HepG2 (cell line): ENCODE data around the gene PDYN. TPM values are rescaled to one million over a fixed set of nuclear protein-coding genes. Genes with fewer than 3 reads are reported as not detected.
A peak's percentile ranks its signal among the peaks of the same experiment; 100 is the strongest.

Experiments
- ARNT ChIP-seq: fragments of 450-650 bp; IDR thresholded peaks from 2 replicates; pipeline ENCODE4 v1.6.1; 2017
- ATF7 ChIP-seq, 2 experiments: fragments of 450-650 bp in 1 of 2; sonication (generic) in 1 of 2; formaldehyde crosslinking in 1 of 2; IDR thresholded peaks; 2 replicates each; pipeline versions ENCODE4 v1.4.0 to v1.6.1; 2016 to 2020; ENCODE audit warnings: antibody characterized with exemption in 1 of 2, mild to moderate bottlenecking in 1 of 2, missing genetic modification reagents in 1 of 2
- CBX1 ChIP-seq: IDR thresholded peaks from one replicate; pipeline ENCODE4 v1.6.1; 2016; ENCODE audit warnings: antibody characterized with exemption, low read depth
- HDAC1 ChIP-seq: sonication (generic); formaldehyde crosslinking; IDR thresholded peaks from 2 replicates; pipeline ENCODE4 v1.5.1; 2020; ENCODE audit warnings: mild to moderate bottlenecking, missing genetic modification reagents
- KDM4B ChIP-seq: sonication (generic); formaldehyde crosslinking; IDR thresholded peaks from 2 replicates; pipeline ENCODE4 v1.4.0; 2020; ENCODE audit warnings: missing genetic modification reagents
- KMT2A ChIP-seq: sonication (generic); formaldehyde crosslinking; IDR thresholded peaks from 2 replicates; pipeline ENCODE4 v1.4.0; 2020; ENCODE audit warnings: missing genetic modification reagents
- LCORL ChIP-seq, 2 experiments: fragments of 450-650 bp in 1 of 2; sonication (generic) in 1 of 2; formaldehyde crosslinking in 1 of 2; IDR thresholded peaks; 2 replicates each; pipeline versions ENCODE4 v1.5.0 to v1.6.1; 2017 to 2020; ENCODE audit warnings: antibody characterized with exemption in 1 of 2, missing genetic modification reagents in 1 of 2
- NAIF1 ChIP-seq: sonication (generic); formaldehyde crosslinking; IDR thresholded peaks from 2 replicates; pipeline ENCODE4 v1.5.0; 2020; ENCODE audit warnings: mild to moderate bottlenecking, missing genetic modification reagents, borderline replicate concordance
- ZBTB42 ChIP-seq: sonication (generic); formaldehyde crosslinking; IDR thresholded peaks from 2 replicates; pipeline ENCODE4 v1.5.0; 2020; ENCODE audit warnings: mild to moderate bottlenecking, missing genetic modification reagents
- ZNF124 ChIP-seq: sonication (generic); formaldehyde crosslinking; IDR thresholded peaks from 2 replicates; pipeline ENCODE4 v1.4.0; 2020; ENCODE audit warnings: missing genetic modification reagents
- ZNF350 ChIP-seq: sonication (generic); formaldehyde crosslinking; IDR thresholded peaks from 2 replicates; pipeline ENCODE4 v1.4.0; 2020; ENCODE audit warnings: mild to moderate bottlenecking, low read depth, missing genetic modification reagents, borderline replicate concordance
- ZNF557 ChIP-seq: sonication (generic); formaldehyde crosslinking; IDR thresholded peaks from 2 replicates; pipeline ENCODE4 v1.4.0; 2020; ENCODE audit warnings: missing genetic modification reagents
- ZNF569 ChIP-seq: sonication (generic); formaldehyde crosslinking; IDR thresholded peaks from 2 replicates; pipeline ENCODE4 v1.5.0; 2020; ENCODE audit warnings: mild to moderate bottlenecking, missing genetic modification reagents, moderate library complexity, borderline replicate concordance
- ZSCAN20 ChIP-seq: sonication (generic); formaldehyde crosslinking; IDR thresholded peaks from 2 replicates; pipeline ENCODE4 v1.4.0; 2020; ENCODE audit warnings: missing genetic modification reagents, mild to moderate bottlenecking, borderline replicate concordance
- polyA plus RNA-seq, 8 experiments: library from polyadenylated mRNA; depleted of rRNA in 3 of 8; stranded (reverse) in 7 of 8; unstranded in 1 of 8; fragments of >200 nt; fragmentation: Illumina TruSeq in 4 of 8; extraction: Trizol in 4 of 8; gene quantifications; 2 replicates each; pipeline versions ENCODE4 v1.2.1 to v1.2.3, GENCODE V29; 2011 to 2016; ENCODE audit warnings: low read depth in 4 of 8, missing spikeins in 1 of 8, mixed read lengths in 1 of 8; ENCODE audit not compliant: insufficient read depth in 1 of 8
- total RNA-seq, 5 experiments: library from RNA; depleted of rRNA; stranded (reverse); fragments of >200 nt; fragmentation: Illumina TruSeq; extraction: Trizol; gene quantifications; 2 replicates each; pipeline ENCODE4 v1.2.3, GENCODE V29; 2016; ENCODE audit warnings: low read depth in 1 of 5
- TF ChIP-seq, protein P1 (sequence below): sonication (generic); formaldehyde crosslinking; IDR thresholded peaks from 2 replicates; pipeline ENCODE4 v1.9.0; 2021; ENCODE audit warnings: missing genetic modification reagents, borderline replicate concordance
- TF ChIP-seq, protein P2 (sequence below): sonication (generic); formaldehyde crosslinking; IDR thresholded peaks from 2 replicates; pipeline ENCODE4 v1.4.0; 2020; ENCODE audit warnings: mild to moderate bottlenecking, missing genetic modification reagents
- TF ChIP-seq, protein P3 (sequence below): sonication (generic); formaldehyde crosslinking; IDR thresholded peaks from 2 replicates; pipeline ENCODE4 v1.4.0; 2020; ENCODE audit warnings: missing genetic modification reagents
- TF ChIP-seq, protein P4 (sequence below): sonication (generic); formaldehyde crosslinking; IDR thresholded peaks from 2 replicates; pipeline ENCODE4 v1.4.0; 2020; ENCODE audit warnings: missing genetic modification reagents, mild to moderate bottlenecking, borderline replicate concordance
- TF ChIP-seq, protein P5 (sequence below): sonication (generic); formaldehyde crosslinking; IDR thresholded peaks from 2 replicates; pipeline ENCODE4 v1.8.0; 2022; ENCODE audit warnings: mild to moderate bottlenecking, missing genetic modification reagents, moderate library complexity

PDYN gene
- total and polyA plus RNA-seq, 2 of the 13 experiments (the other 11 are each of a cell fraction or from before 2014, with no cell fraction given): not detected

DNA sequence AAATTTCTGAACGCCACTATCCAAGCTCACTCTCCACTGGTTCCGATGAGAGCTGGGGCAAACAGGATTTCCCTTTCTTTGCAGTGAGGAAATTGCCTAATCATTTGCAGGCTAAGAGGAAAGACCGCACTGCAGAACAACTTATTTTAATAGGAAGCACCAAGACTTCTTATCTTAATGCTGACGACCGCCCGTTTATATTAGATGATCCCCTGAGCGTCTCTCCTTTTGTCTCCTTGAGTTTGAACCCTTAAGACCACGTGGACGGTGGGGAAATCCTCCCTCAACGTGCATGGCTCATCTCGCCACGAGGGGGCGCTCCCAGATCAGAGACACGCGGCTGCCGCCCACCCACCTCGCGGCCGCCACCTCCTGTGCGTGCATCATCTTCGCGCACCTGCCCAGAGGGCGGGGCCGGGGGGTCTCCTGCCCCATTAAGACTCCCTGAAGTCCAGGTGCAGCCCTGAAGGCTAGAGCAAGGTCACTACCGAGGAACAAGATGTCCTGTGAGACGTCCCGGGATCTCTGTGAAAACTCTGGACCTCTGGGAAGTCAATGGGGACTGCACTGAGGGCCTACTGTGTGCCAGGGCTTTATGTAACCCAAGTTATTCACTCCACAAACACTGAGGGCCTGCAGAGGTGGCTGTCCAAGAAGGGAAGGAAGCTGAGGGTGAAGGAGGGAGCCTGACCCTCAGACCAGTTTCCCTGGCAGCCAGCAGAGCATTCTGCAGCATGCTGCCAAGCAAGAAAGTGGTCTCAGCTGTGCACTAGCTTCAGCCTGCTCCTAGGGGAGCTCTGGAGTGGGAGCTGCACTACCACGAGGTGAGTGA lies 28.1 kb downstream of the PDYN start (continued):
- TF ChIP-seq, protein P1, sequence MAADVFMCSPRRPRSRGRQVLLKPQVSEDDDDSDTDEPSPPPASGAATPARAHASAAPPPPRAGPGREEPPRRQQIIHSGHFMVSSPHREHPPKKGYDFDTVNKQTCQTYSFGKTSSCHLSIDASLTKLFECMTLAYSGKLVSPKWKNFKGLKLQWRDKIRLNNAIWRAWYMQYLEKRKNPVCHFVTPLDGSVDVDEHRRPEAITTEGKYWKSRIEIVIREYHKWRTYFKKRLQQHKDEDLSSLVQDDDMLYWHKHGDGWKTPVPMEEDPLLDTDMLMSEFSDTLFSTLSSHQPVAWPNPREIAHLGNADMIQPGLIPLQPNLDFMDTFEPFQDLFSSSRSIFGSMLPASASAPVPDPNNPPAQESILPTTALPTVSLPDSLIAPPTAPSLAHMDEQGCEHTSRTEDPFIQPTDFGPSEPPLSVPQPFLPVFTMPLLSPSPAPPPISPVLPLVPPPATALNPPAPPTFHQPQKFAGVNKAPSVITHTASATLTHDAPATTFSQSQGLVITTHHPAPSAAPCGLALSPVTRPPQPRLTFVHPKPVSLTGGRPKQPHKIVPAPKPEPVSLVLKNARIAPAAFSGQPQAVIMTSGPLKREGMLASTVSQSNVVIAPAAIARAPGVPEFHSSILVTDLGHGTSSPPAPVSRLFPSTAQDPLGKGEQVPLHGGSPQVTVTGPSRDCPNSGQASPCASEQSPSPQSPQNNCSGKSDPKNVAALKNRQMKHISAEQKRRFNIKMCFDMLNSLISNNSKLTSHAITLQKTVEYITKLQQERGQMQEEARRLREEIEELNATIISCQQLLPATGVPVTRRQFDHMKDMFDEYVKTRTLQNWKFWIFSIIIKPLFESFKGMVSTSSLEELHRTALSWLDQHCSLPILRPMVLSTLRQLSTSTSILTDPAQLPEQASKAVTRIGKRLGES (CRISPR knock-in tag): no peak
- TF ChIP-seq KDM4B (CRISPR knock-in tag) (no peak), NAIF1 (no peak), ZNF557 (CRISPR knock-in tag) (no peak), KMT2A (CRISPR knock-in tag) (0 out of 2 replicates have a peak, but pooled peaks have one; percentile 34), ZNF350 (peak; percentile 52; the same call in 1 of the 2 replicates), HDAC1 (CRISPR knock-in tag) (0 out of 2 replicates have a peak, but pooled peaks have one; percentile 14), ARNT (no peak), ATF7 (IDR thresholded peaks at IDR 0.05) (no peak), ATF7 (CRISPR knock-in tag; IDR thresholded peaks at IDR 0.05) (no peak), CBX1 (no peak), ZBTB42 (no peak), ZNF124 (CRISPR knock-in tag) (peak; percentile 61; the same call in 1 of the 2 replicates), LCORL (IDR thresholded peaks at IDR 0.05) (no peak), LCORL (CRISPR knock-in tag; IDR thresholded peaks at IDR 0.05) (peak; percentile 58; the same call in 1 of the 2 replicates), ZSCAN20 (CRISPR knock-in tag) (no peak), ZNF569 (CRISPR knock-in tag) (no peak)
- TF ChIP-seq, protein P2, sequence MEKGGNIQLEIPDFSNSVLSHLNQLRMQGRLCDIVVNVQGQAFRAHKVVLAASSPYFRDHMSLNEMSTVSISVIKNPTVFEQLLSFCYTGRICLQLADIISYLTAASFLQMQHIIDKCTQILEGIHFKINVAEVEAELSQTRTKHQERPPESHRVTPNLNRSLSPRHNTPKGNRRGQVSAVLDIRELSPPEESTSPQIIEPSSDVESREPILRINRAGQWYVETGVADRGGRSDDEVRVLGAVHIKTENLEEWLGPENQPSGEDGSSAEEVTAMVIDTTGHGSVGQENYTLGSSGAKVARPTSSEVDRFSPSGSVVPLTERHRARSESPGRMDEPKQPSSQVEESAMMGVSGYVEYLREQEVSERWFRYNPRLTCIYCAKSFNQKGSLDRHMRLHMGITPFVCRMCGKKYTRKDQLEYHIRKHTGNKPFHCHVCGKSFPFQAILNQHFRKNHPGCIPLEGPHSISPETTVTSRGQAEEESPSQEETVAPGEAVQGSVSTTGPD (CRISPR knock-in tag): no peak
- TF ChIP-seq, protein P3, sequence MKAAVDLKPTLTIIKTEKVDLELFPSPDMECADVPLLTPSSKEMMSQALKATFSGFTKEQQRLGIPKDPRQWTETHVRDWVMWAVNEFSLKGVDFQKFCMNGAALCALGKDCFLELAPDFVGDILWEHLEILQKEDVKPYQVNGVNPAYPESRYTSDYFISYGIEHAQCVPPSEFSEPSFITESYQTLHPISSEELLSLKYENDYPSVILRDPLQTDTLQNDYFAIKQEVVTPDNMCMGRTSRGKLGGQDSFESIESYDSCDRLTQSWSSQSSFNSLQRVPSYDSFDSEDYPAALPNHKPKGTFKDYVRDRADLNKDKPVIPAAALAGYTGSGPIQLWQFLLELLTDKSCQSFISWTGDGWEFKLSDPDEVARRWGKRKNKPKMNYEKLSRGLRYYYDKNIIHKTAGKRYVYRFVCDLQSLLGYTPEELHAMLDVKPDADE: no peak
- TF ChIP-seq, protein P4, sequence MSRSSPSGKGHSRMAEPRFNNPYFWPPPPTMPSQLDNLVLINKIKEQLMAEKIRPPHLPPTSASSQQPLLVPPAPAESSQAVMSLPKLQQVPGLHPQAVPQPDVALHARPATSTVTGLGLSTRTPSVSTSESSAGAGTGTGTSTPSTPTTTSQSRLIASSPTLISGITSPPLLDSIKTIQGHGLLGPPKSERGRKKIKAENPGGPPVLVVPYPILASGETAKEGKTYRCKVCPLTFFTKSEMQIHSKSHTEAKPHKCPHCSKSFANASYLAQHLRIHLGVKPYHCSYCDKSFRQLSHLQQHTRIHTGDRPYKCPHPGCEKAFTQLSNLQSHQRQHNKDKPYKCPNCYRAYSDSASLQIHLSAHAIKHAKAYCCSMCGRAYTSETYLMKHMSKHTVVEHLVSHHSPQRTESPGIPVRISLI: no peak
- TF ChIP-seq, protein P5, sequence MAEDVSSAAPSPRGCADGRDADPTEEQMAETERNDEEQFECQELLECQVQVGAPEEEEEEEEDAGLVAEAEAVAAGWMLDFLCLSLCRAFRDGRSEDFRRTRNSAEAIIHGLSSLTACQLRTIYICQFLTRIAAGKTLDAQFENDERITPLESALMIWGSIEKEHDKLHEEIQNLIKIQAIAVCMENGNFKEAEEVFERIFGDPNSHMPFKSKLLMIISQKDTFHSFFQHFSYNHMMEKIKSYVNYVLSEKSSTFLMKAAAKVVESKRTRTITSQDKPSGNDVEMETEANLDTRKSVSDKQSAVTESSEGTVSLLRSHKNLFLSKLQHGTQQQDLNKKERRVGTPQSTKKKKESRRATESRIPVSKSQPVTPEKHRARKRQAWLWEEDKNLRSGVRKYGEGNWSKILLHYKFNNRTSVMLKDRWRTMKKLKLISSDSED (CRISPR knock-in tag): no peak
